ENCODE results near the gene DIAPH2. TPM values are rescaled to one million over a fixed set of nuclear protein-coding genes. Genes with fewer than 3 reads are reported as not detected.

The DIAPH2 gene
- total and polyA plus RNA-seq, 2 donors from 2014 or later, result 2.1 to 15.0 TPM

DNA sequence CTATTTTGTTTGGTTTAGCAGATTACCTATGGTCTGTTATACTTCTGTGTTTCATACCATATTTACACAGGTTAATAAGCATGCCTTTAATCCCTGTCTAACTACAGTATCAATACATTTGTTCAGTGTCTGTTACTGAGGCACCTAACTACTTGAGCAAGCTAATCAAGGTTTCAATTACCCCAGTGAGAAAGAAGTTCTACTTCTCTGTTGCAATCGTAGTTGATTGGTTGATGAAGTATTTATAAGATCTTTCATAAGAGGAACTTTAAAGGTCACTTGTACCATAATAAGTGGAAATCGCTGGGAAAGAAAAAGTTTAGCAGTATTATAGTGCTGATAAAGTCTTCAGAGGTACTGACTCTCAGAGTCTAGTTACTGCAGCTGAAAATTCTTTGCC, 689.6 kb downstream of the DIAPH2 start:
- Histone ChIP-seq H3K4me1 (ENCODE audit: control insufficient read depth in 2 of 3, insufficient read depth in 2 of 3, low read depth in 1 of 3, low read length in 3 of 3) (no peaks in the 10 kb centered on the region), H3K36me3 (ENCODE audit: control insufficient read depth in 2 of 3, insufficient read depth in 3 of 3, low read length in 3 of 3) (no peaks in the 10 kb centered on the region), H3K27ac (ENCODE audit: low read depth in 2 of 2, low read length in 2 of 2) (no peak overlapping the region), H3K9me3 (ENCODE audit: control insufficient read depth in 2 of 3, insufficient read depth in 1 of 3, low read length in 3 of 3) (no peaks in the 10 kb centered on the region), H3K4me3 (ENCODE audit: low read length in 3 of 3) (no peak overlapping the region), H3K27me3 (ENCODE audit: control insufficient read depth, insufficient read depth, low read length) (no peaks in the 10 kb centered on the region), H3K9ac (ENCODE audit: low read length in 3 of 3) (no peak overlapping the region)
- FAIRE-seq, result no peak
- intact Hi-C loops (cut with DNase I), result no loop called here
- TF ChIP-seq, protein P1, sequence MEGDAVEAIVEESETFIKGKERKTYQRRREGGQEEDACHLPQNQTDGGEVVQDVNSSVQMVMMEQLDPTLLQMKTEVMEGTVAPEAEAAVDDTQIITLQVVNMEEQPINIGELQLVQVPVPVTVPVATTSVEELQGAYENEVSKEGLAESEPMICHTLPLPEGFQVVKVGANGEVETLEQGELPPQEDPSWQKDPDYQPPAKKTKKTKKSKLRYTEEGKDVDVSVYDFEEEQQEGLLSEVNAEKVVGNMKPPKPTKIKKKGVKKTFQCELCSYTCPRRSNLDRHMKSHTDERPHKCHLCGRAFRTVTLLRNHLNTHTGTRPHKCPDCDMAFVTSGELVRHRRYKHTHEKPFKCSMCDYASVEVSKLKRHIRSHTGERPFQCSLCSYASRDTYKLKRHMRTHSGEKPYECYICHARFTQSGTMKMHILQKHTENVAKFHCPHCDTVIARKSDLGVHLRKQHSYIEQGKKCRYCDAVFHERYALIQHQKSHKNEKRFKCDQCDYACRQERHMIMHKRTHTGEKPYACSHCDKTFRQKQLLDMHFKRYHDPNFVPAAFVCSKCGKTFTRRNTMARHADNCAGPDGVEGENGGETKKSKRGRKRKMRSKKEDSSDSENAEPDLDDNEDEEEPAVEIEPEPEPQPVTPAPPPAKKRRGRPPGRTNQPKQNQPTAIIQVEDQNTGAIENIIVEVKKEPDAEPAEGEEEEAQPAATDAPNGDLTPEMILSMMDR (IDR thresholded peaks at IDR 0.05; ENCODE audit: borderline replicate concordance, extremely low read depth, insufficient read depth), result no peak
- no peak for DNase-seq

DNA sequence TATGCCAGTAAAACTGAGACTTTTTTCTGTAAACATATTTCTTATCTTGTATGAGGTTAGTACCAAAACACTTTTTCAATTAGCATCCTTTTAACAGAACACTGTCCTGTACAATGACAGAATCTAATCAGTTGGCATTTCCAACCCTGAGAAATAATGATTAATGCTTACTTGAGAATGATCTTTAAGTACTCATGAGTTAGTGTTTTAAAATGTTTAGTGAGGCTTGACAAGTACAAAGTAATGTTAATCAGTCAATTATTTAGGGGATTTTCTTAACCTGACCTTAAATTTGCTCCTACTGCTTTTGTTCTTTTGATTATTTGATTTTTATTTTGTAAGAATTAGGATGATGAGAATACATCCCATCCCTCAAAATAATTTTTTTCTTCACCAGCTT, 695.6 kb downstream of the DIAPH2 start:
- FAIRE-seq, result peak; percentile 80
- DNase-seq, result no peak
- intact Hi-C loops (cut with DNase I), result no loop called here

DNA sequence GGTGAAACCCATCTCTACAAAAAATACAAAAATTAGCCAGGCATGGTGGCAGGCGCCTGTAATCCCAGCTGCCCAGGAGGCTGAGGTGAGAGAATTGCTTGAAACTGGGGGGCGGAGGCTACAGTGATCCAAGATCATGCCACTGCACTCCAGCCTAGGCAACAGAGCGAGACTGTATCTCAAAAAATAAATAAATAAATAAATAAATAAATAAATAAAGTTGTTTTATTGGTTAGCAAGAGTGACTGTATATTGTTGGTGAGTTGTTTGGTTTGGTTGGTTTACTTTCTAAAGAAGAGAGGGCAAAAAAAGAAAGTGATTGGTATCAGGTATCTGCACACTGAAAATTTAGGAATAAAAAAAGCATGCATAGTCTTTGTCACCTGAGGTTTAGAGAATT, 700.0 kb downstream of the DIAPH2 start:
- intact Hi-C loops (cut with DNase I), result no loop called here
- FAIRE-seq, result no peak
- Histone ChIP-seq H3K4me3 (ENCODE audit: low read length in 3 of 3) (no peak overlapping the region), H3K9ac (ENCODE audit: low read length in 3 of 3) (no peak overlapping the region), H3K9me3 (ENCODE audit: control insufficient read depth in 2 of 3, insufficient read depth in 1 of 3, low read length in 3 of 3) (no peaks in the 10 kb centered on the region), H3K27ac (ENCODE audit: low read depth in 2 of 2, low read length in 2 of 2) (no peak overlapping the region), H3K27me3 (ENCODE audit: control insufficient read depth, insufficient read depth, low read length) (no peaks in the 10 kb centered on the region), H3K4me1 (ENCODE audit: control insufficient read depth in 2 of 3, insufficient read depth in 2 of 3, low read depth in 1 of 3, low read length in 3 of 3) (no peaks in the 10 kb centered on the region), H3K36me3 (ENCODE audit: control insufficient read depth in 2 of 3, insufficient read depth in 3 of 3, low read length in 3 of 3) (no peaks in the 10 kb centered on the region)
- no peak for DNase-seq
- TF ChIP-seq, protein P1 (IDR thresholded peaks at IDR 0.05; ENCODE audit: borderline replicate concordance, extremely low read depth, insufficient read depth), result no peak

More for the DNA sequence above, 695.6 kb downstream of the DIAPH2 start:
- H3K27ac ChIP-seq (ENCODE audit: low read depth in 2 of 2, low read length in 2 of 2), result no peak overlapping the region
- no peaks in the 10 kb centered on the region for H3K4me1 ChIP-seq (ENCODE audit: control insufficient read depth in 2 of 3, insufficient read depth in 2 of 3, low read depth in 1 of 3, low read length in 3 of 3)
- no peak overlapping the region for H3K9ac ChIP-seq (ENCODE audit: low read length in 3 of 3)
- H3K27me3 ChIP-seq (ENCODE audit: control insufficient read depth, insufficient read depth, low read length), result no peaks in the 10 kb centered on the region
- no peaks in the 10 kb centered on the region for H3K9me3 ChIP-seq (ENCODE audit: control insufficient read depth in 2 of 3, insufficient read depth in 1 of 3, low read length in 3 of 3)
- no peaks in the 10 kb centered on the region for H3K36me3 ChIP-seq (ENCODE audit: control insufficient read depth in 2 of 3, insufficient read depth in 3 of 3, low read length in 3 of 3)
- H3K4me3 ChIP-seq (ENCODE audit: low read length in 3 of 3), result no peak overlapping the region
- TF ChIP-seq, protein P1 (IDR thresholded peaks at IDR 0.05; ENCODE audit: borderline replicate concordance, extremely low read depth, insufficient read depth), result no peak

DNA sequence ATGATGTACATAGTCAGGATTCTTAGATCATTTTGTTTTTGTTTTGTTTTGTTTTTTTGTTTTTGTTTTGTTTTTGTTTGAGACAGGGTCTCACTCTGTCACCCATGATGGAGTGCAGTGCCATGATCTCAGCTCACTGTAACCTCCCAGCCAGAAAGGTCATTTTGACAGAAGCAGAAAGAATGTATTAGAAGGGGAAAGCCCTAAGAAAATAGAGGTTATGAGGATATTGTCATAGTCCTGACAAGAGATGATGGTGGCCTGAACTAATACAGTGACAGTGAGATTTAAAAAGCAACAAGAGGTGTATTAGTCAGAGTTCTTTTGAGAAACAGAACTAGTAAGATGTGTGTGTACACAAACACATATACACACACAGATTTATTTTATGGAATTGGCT, 702.4 kb downstream of the DIAPH2 start:
- Histone ChIP-seq H3K9me3 (ENCODE audit: control insufficient read depth in 2 of 3, insufficient read depth in 1 of 3, low read length in 3 of 3) (no peaks in the 10 kb centered on the region), H3K9ac (ENCODE audit: low read length in 3 of 3) (no peak overlapping the region), H3K4me3 (ENCODE audit: low read length in 3 of 3) (no peak overlapping the region), H3K27me3 (ENCODE audit: control insufficient read depth, insufficient read depth, low read length) (no peaks in the 10 kb centered on the region), H3K4me1 (ENCODE audit: control insufficient read depth in 2 of 3, insufficient read depth in 2 of 3, low read depth in 1 of 3, low read length in 3 of 3) (no peaks in the 10 kb centered on the region), H3K27ac (ENCODE audit: low read depth in 2 of 2, low read length in 2 of 2) (no peak overlapping the region), H3K36me3 (ENCODE audit: control insufficient read depth in 2 of 3, insufficient read depth in 3 of 3, low read length in 3 of 3) (no peaks in the 10 kb centered on the region)
- intact Hi-C loops (cut with DNase I), result no loop called here
- no peak for FAIRE-seq
- TF ChIP-seq, protein P1 (IDR thresholded peaks at IDR 0.05; ENCODE audit: borderline replicate concordance, extremely low read depth, insufficient read depth), result no peak
- no peak for DNase-seq
